DOHH2 (cell line): ENCODE measurements around the gene HMCN2.
A peak's percentile ranks its signal among the peaks of the same experiment; 100 is the strongest.

Experiments
- H3F3A ChIP-seq: fragments of 200-600 bp; sonication (generic), shearing (Covaris generic); 2 replicates; pipeline ENCODE4 v1.6.0; 2016; ENCODE audit warnings: antibody characterized with exemption, mild to moderate bottlenecking; ENCODE audit not compliant: control insufficient read depth, insufficient read depth
- H3K27ac ChIP-seq: fragments of 200-600 bp; sonication (generic); 2 replicates; pipeline ENCODE4 v1.5.1; 2014; ENCODE audit warnings: low read depth, mild to moderate bottlenecking, low read length, moderate library complexity
- H3K27me3 ChIP-seq: fragments of 200-600 bp; sonication (generic); 2 replicates; pipeline ENCODE4 v1.6.1; 2014; ENCODE audit warnings: mild to moderate bottlenecking, low read length, mixed read lengths; ENCODE audit not compliant: control insufficient read depth
- H3K36me3 ChIP-seq: fragments of 200-600 bp; sonication (generic); 2 replicates; pipeline ENCODE4 v1.6.1; 2014; ENCODE audit warnings: mild to moderate bottlenecking, low read length, moderate library complexity, mixed read lengths; ENCODE audit not compliant: control insufficient read depth
- H3K4me1 ChIP-seq: fragments of 200-600 bp; sonication (generic); 2 replicates; pipeline ENCODE4 v1.6.1; 2014; ENCODE audit warnings: mild to moderate bottlenecking, low read length, mixed read lengths; ENCODE audit not compliant: control insufficient read depth
- H3K4me2 ChIP-seq: fragments of 200-600 bp; sonication (generic); 2 replicates; pipeline ENCODE4 v1.6.0; 2014; ENCODE audit warnings: mild to moderate bottlenecking, low read length, moderate library complexity
- H3K4me3 ChIP-seq: fragments of 200-600 bp; sonication (generic); 2 replicates; pipeline ENCODE4 v1.5.1; 2014; ENCODE audit warnings: mild to moderate bottlenecking, low read length, mixed read lengths
- H3K79me2 ChIP-seq: fragments of 200-600 bp; sonication (generic); 2 replicates; pipeline ENCODE4 v1.6.1; 2014; ENCODE audit warnings: mild to moderate bottlenecking, low read length, mixed read lengths; ENCODE audit not compliant: control insufficient read depth
- H3K9me2 ChIP-seq: fragments of 200-600 bp; sonication (generic); replicated peaks from 2 replicates; pipeline ENCODE4 v1.6.1; 2014; ENCODE audit warnings: mild to moderate bottlenecking, low read length, mixed read lengths; ENCODE audit not compliant: control insufficient read depth
- H3K9me3 ChIP-seq: fragments of 200-600 bp; sonication (generic); 2 replicates; pipeline ENCODE4 v1.6.1; 2014; ENCODE audit warnings: antibody characterized with exemption, low read length, mixed read lengths; ENCODE audit not compliant: control insufficient read depth, insufficient read depth
- H4K20me1 ChIP-seq: fragments of 200-600 bp; sonication (generic); 2 replicates; pipeline ENCODE4 v1.6.0; 2014; ENCODE audit warnings: low read depth, mild to moderate bottlenecking, antibody characterized with exemption, low read length, moderate library complexity; ENCODE audit not compliant: control insufficient read depth, insufficient read depth
- EZH2phosphoT487 ChIP-seq: fragments of 200-600 bp; sonication (generic); IDR thresholded peaks from 2 replicates; pipeline ENCODE4 v1.6.1; 2017; ENCODE audit warnings: borderline replicate concordance, mild to moderate bottlenecking, antibody characterized with exemption, low read length, moderate library complexity, mixed read lengths
- TF ChIP-seq, protein P1 (sequence below): fragments of 200-600 bp; sonication (generic); IDR thresholded peaks from one replicate; pipeline ENCODE4 v1.5.1; 2014; ENCODE audit warnings: antibody characterized with exemption, mild to moderate bottlenecking, low read depth, low read length; ENCODE audit not compliant: poor library complexity, severe bottlenecking

The HMCN2 gene

DNA sequence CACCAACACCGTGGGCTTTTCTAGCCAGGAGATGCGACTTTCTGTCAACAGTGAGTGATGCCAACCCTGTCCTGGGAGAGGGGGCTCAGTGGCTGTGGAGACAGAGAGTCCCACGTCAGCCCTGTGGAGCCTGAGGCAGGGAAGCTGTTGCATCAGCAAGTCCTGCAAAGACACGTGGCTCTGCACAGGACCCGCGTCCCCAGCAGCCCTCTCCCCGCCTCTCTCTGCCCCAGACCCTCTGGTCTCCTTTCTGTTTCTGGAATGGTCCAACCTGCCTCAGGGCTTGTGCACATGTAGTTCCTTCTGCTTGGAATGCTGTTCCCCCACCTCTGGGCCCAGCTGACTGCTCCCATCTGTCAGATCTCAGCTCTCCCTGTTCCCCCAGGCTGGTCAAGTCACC lies 60.4 kb downstream of the HMCN2 start:
- Histone ChIP-seq H3K27me3 (peaks cover 15% of the 10 kb centered on the region; the same call in 1 of the 2 replicates), H3K9me2 (no peaks in the 10 kb centered on the region), H3K9me3 (no peaks in the 10 kb centered on the region), H4K20me1 (no peaks in the 10 kb centered on the region), H3K4me2 (no peak overlapping the region), H3K36me3 (no peaks in the 10 kb centered on the region), H3K4me3 (no peak overlapping the region), H3K27ac (no peak overlapping the region), H3K4me1 (peaks cover 7% of the 10 kb centered on the region), H3F3A (no peaks in the 10 kb centered on the region), H3K79me2 (no peaks in the 10 kb centered on the region)
- TF ChIP-seq, protein P1, sequence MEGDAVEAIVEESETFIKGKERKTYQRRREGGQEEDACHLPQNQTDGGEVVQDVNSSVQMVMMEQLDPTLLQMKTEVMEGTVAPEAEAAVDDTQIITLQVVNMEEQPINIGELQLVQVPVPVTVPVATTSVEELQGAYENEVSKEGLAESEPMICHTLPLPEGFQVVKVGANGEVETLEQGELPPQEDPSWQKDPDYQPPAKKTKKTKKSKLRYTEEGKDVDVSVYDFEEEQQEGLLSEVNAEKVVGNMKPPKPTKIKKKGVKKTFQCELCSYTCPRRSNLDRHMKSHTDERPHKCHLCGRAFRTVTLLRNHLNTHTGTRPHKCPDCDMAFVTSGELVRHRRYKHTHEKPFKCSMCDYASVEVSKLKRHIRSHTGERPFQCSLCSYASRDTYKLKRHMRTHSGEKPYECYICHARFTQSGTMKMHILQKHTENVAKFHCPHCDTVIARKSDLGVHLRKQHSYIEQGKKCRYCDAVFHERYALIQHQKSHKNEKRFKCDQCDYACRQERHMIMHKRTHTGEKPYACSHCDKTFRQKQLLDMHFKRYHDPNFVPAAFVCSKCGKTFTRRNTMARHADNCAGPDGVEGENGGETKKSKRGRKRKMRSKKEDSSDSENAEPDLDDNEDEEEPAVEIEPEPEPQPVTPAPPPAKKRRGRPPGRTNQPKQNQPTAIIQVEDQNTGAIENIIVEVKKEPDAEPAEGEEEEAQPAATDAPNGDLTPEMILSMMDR, result no peak
- TF ChIP-seq EZH2phosphoT487, result no peak

GRCh38 chr9:130327070-130327780 lies 61.7 kb downstream of the HMCN2 start:
- Histone ChIP-seq H3K79me2 (no peaks in the 10 kb centered on the region), H3K27ac (no peak overlapping the region), H3F3A (no peaks in the 10 kb centered on the region), H3K27me3 (peaks cover 15% of the 10 kb centered on the region; the same call in 1 of the 2 replicates), H3K9me2 (no peaks in the 10 kb centered on the region), H3K4me3 (no peak overlapping the region), H3K4me2 (no peak overlapping the region), H3K36me3 (no peaks in the 10 kb centered on the region), H3K4me1 (peaks cover 7% of the 10 kb centered on the region), H4K20me1 (no peaks in the 10 kb centered on the region), H3K9me3 (no peaks in the 10 kb centered on the region)
- TF ChIP-seq, protein P1, result peak; percentile 36
- no peak for TF ChIP-seq EZH2phosphoT487

DNA sequence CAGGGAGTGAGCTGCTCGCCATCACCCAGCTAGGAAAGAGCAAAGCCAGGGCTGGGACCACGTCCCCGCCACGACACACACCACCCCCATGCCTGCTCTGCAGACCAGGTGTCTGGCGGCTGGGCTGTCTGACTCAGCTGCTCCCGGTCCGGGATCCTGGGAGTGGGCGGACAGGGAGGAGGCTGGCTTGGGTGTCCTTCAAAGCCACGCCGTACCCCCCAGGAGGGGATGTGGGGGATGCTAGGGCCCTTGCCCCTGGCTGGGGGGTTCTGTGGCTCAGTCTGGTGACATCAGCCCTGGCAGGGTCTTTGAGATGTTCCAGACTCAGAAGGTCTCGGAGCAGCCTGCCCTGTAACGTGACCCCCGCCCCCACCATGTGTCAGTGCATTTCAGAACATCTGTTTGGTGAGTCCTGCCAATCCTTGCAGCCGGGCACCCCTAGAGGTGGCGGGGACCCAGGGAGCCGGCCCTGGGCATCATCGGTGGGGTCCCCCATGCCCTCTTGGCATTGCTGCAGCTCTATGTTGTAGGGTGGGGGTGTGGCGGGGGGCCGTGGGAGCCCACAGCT lies 62.3 kb downstream of the HMCN2 start:
- Histone ChIP-seq H3K9me3 (no peaks in the 10 kb centered on the region), H3K9me2 (no peaks in the 10 kb centered on the region), H3K4me3 (no peak overlapping the region), H4K20me1 (no peaks in the 10 kb centered on the region), H3K4me2 (no peak overlapping the region), H3K27ac (no peak overlapping the region), H3K27me3 (peaks cover 15% of the 10 kb centered on the region; the same call in 1 of the 2 replicates), H3K4me1 (peaks cover 7% of the 10 kb centered on the region), H3K79me2 (no peaks in the 10 kb centered on the region), H3K36me3 (no peaks in the 10 kb centered on the region), H3F3A (no peaks in the 10 kb centered on the region)
- TF ChIP-seq, protein P1, result no peak
- TF ChIP-seq EZH2phosphoT487, result no peak
